NCI-H774 (cell line): ENCODE data around the gene DNAH6.

ENCODE experiments used
- DNase-seq: peaks from one replicate; lab custom pipeline; 2025; lab: John Stamatoyannopoulos, UW

Gene DNAH6

DNA sequence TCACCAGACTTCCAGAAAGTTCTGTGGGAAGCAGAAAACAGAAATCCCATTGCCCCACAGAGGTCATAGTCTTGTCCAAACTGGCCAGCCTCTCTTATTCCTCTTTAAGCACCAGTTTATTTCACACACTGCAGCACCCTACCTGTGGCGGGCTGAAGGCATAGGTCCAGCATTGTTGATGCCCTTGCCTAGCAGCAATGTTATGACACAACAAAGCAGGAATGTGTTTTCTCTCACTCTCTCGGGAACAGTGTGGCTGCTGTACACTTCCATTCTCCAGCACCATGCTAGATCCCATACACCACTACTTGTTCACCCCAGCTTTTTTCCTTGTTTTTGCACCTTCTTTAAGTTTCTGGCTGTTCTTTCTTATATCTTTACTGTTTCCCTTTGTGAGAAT lies 181.6 kb downstream of the DNAH6 start:
- DNase-seq, result no peak

- no peak for DNase-seq
Measured at GRCh38 chr2:84700006-84700405, 183.7 kb downstream of the DNAH6 start.

DNA sequence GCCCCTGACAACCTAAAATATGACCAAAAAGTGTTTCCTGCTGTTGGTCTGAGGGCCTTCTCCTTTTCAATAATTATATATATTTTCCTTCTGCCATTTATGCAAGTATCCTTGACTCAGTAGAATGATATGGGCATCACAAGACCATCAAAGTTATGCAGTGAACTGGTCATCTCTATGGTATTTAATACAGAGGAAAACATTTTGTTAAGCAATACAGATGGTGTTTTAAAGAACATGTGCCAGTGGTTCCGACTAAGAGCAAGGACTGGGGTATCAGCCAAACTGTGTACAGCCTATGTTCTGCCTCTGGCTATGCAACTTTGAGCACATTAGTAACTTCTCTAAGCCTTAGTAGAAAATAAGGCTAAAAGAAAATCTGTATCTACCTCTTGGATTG lies 185.6 kb downstream of the DNAH6 start:
- DNase-seq, result no peak

GRCh38 chr2:84702941-84703340 lies 186.6 kb downstream of the DNAH6 start:
- no peak for DNase-seq

GRCh38 chr2:84703831-84704230 lies 187.5 kb downstream of the DNAH6 start:
- DNase-seq, result no peak

DNA sequence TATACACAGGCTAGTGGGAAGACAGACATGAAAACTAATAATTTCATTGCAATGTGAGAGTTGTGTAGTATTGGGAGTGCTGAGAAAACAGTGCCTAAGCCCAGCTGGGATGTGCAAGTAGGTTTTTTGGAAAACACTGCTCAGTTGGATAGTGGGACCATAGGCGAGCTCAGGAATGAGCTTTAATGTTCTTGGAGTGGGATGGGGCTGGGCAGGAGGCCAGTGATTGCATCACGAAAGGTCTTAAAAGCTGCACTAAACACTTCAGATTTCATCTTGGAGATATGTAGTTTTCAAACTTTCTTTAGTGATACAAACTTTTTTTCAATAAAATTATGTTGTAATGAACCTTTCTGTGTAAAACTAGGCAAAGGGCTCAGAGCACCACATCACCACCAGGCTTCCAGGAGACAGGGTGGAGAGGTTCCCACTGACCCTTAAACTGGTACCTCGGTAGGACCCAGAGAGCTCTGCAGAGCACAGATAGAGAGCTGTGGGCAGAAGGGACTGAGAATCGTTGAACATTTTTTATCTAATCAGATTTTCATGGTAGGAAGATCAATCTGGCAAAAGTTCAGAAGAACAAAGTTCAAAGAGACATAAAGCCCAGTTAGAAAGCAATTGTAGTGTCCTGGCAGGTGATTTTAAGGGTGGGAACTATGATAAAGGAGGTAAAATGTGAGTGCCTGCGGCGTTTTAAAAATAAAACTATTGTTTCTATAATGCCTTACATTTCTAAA lies 188.4 kb downstream of the DNAH6 start:
- DNase-seq, result no peak

DNA sequence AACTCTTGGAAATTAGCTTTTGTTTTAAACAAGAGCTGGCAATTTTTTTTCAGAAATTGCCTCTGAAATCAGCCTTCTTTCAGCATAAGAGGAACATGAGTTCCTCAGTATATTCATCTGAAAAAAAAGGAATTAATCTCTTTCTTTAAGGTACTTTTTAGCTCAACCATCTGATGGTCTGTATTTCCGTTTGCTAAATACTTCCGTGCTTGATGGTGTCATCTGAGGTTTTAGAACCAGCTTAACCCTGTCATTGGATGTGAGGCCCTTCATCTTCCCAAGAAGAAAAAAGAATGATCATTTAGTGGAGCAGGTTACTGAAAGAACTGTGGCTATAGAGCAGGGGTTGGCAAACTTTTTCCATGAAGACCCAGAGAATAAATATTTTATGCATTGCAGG lies 189.6 kb downstream of the DNAH6 start:
- DNase-seq, result no peak

- DNase-seq, result no peak
Measured at GRCh38 chr2:84708442-84708841, 192.1 kb downstream of the DNAH6 start.

GRCh38 chr2:84711651-84712050 lies 195.4 kb downstream of the DNAH6 start:
- DNase-seq, result no peak

DNA sequence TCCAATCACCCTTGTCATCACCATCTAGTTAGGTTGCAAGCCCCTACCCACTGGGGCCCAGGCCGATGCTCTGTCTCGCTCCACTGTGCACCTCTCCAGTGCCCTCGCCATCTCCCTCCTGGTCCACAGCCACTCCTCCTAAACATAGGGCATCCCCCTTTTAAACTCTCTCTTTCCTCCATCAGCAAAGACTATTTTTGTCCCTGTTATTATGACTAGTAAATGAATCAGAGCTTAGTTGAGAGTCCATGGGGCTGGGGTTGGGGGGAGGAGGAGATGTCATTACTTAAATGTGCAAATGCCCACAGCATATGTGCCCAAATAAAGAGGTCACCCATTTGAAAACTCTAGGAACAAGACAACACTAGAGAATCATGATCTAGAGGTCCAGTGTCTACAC lies 197.1 kb downstream of the DNAH6 start:
- no peak for DNase-seq

DNA sequence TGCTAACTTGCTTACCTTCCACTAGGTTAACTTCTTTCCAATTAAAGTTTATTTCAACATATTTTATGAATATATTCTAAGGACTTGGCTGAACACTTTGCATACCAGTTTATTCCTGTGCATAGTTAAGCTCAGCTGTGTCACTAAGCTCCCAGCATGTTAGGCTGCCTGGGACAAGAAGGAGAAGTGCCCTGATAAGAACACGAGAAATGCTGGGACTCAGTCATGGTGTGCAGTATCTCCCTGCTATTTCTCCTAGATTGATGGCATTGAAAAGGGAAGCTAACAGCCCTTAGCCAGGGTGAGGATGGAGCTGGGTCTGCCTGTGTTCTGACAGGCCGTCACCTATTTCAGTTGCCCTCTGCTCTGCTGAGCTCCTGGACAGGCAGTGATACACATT lies 200.3 kb downstream of the DNAH6 start:
- no peak for DNase-seq

GRCh38 chr2:84717302-84717701 lies 201.0 kb downstream of the DNAH6 start:
- no peak for DNase-seq

- DNase-seq, result no peak
Measured at GRCh38 chr2:84719434-84719833, 203.1 kb downstream of the DNAH6 start.

- DNase-seq, result no peak
Measured at GRCh38 chr2:84723831-84724230, 207.5 kb downstream of the DNAH6 start.

DNA sequence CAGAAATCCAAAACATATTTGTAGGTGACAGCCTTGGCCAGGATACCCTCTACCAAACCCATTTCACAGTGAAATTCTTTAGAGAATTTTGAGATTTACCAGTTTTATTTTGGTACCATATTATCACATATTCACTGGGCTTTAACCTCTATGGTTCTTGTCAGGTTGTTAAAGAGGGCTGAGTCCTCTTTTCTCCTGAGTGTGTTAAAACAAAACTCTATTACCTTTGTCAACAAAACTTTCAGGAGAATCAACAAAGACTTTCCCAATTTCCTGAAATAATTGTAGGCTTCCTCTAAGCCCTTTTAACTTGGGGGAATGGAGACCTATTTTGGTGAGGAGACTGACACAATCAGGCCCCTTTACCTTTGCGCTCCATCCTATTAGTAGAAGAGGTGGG lies 209.4 kb downstream of the DNAH6 start:
- DNase-seq, result no peak

DNA sequence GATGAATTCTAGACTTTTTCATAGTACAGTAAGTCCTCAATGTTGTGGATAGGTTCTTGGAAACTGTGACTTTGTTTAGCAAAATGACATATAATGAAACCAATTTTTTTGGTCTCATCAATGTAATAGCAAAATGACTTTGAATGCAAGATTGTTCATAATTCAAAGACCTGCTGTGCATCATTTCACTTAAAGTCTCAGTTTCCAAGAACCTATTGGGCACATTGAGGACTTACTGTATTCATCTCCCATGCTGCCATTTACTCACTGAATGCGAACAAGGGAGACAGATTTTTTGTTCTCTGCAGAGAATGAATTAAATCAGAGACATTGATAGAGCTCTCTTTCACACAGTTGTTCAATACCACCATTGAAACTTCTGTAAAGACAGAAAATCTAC lies 211.0 kb downstream of the DNAH6 start:
- no peak for DNase-seq

- no peak for DNase-seq
Measured at GRCh38 chr2:84729224-84729623, 212.9 kb downstream of the DNAH6 start.

- DNase-seq, result no peak
Measured at GRCh38 chr2:84731185-84731584, 214.9 kb downstream of the DNAH6 start.

GRCh38 chr2:84732897-84733778 lies 216.8 kb downstream of the DNAH6 start:
- DNase-seq, result no peak

DNA sequence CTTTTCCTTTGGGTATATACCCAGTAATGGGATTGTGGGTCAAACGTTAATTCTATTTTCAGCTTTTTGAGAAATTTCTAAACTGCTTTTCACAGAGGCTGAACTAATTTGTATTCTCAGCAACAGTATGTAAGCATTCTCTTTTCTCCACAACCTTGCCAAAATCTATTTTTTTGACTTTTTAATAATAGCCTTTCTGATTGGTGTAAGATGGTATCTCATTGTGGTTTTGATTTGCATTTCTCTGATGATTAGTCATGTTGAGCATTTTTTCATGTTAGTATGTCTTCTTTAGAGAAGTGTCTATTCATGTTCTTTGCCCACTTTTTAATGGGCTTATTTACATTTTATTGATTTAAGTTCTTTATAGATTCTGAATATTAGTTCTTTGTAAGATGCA lies 219.1 kb downstream of the DNAH6 start:
- DNase-seq, result no peak

DNA sequence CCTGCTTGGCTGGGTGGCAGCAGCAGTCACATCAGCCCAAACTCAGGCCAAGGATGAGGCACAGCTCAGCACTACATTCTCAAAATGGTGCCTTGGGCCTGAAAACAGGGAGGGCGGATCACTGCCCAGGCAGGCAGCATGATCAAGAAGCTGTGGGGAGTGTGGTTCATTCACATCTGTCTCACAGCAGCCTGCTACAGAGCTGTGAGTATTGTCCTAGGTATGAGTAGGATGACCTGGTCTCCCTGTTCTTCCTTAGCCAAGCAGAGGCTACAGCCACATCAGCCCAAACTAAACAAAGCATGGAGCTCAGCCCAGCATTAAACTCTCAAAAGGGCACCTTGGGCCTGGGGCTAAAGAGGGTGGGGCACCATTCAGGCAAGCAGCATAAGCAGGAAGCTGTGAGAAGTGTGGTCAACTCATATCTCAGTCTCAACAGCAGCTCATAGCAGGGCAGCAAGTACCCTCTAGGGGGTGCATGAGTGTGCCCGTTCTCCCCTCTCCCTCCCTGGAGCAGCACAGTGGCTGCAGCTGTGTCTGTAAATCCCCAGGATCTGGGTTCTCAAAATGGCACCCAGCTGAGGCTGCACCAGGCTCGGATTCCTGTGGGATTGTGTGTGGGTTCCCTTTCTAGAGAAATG lies 225.0 kb downstream of the DNAH6 start:
- DNase-seq, result no peak

DNA sequence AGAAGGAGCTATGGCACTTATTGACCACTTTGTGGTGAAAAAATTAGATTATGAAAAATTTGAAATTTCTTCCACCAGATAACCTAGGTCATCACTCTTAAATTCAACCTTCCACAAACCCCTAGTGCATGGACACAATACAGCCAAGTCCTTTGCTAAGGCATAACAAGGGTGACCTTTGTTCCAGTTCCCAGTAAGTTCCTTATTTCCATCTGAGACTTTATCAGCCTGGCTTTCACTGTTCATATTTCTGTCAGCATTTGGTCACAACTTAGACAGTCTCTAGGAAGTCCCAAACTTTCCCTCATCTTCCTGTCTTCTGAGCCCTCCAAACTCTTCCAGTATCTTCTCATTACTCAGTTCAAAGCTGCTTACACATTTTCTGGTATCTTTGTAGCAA lies 232.0 kb downstream of the DNAH6 start:
- no peak for DNase-seq

DNA sequence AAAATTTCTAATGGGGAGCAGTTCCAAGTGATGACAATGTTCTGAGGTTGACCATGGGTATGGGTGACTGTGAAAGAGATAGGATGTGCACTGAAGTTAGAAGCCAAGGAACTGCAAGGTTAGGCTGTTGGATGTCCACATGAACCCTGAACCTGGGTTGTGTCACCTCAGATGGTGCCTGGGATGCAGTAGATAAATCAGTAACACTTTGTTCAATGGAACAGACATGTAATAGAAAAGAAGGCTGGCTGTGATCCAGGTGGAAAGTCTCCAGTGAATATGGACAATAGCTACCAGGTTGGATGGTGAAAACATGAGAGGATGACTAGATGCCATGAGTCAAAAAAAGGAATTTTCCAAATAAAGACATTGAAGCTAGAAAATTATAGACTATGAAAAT lies 233.1 kb downstream of the DNAH6 start:
- DNase-seq, result no peak
